HG02852 (cell line): ENCODE results near the gene SELENOM.
A peak's percentile ranks its signal among the peaks of the same experiment; 100 is the strongest.

Experiments used
- ATAC-seq: cut with Tn5 transposase; IDR thresholded peaks from one replicate; pipeline ENCODE4 v1.9.1; 2021; ENCODE audit warnings: mild to moderate bottlenecking, moderate library complexity; ENCODE audit not compliant: unreplicated experiment

SELENOM gene, protein sequence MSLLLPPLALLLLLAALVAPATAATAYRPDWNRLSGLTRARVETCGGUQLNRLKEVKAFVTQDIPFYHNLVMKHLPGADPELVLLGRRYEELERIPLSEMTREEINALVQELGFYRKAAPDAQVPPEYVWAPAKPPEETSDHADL

GRCh38 chr22:31107178-31107893 lies at the start of gene SELENOM:
SELENOM (minus strand) TSS chr22:31107568; CDS start chr22:31107505, 63 bp downstream.
- ATAC-seq: peak; percentile 82

GRCh38 chr22:31155422-31155821 lies 48.1 kb upstream of the SELENOM start:
- no peak for ATAC-seq

GRCh38 chr22:31154975-31155374 lies 47.6 kb upstream of the SELENOM start:
- no peak for ATAC-seq

DNA sequence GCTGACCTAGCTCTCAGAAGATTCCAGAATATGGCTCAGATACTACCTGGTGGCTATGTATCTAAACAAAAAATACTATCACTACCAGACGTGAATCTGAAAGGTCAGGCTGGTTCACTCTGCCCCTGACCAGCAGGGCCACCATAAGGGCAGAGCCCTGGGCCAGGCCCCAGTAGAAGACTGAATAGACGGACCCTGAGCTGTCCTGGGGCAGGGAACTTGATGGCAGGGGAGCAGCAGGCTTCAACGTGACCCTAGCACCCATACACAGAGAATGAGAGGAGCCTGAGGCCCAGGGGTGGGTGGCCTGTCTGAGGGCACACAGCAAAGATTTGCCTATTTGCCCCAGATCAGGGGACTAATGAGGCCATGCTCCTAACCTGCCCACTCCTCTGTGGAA lies 46.0 kb upstream of the SELENOM start:
- no peak for ATAC-seq

- no peak for ATAC-seq
These were observed 44.5 kb upstream of the SELENOM start for GRCh38 chr22:31151872-31152271.

DNA sequence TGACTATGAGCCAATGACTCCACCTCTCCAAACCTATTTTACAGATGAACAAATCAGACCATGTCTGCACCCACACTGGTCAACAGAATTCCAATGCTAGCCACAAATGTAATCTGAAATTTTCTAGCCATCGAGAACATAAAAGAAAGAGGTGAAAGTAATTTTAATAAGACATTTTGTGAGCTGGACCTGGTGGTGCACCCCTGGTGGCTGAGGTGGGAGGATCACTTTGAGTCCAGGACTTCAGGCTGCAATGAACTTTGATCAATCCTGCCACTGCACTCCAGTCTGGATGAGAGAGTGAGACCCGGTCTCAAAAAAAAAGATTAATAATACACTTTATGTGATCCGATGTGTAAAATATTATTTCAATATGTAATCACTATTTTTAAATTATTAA lies 43.2 kb upstream of the SELENOM start:
- no peak for ATAC-seq

- ATAC-seq: no peak
These were observed 41.7 kb upstream of the SELENOM start for GRCh38 chr22:31148953-31149627.

DNA sequence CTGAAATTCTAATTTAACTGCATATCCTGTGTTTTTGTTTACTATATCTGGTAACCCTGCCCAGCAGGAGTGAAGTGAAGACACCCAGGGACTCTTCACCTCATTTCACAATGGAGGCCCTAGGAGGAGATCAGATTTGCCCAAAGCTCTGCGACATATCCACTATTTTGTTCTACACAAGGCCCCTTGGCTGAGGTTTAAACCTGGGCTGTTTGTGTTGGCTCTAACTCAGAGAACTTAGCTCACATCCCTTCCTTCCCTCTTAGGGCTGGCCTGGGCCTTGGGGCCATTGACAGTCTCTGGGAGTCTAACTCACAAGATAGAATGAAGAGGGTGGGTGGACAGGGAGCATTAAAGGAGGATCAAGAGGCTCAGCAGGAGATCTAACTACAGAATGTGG lies 41.1 kb upstream of the SELENOM start:
- no peak for ATAC-seq

GRCh38 chr22:31144223-31144622 lies 36.9 kb upstream of the SELENOM start:
- ATAC-seq: no peak

DNA sequence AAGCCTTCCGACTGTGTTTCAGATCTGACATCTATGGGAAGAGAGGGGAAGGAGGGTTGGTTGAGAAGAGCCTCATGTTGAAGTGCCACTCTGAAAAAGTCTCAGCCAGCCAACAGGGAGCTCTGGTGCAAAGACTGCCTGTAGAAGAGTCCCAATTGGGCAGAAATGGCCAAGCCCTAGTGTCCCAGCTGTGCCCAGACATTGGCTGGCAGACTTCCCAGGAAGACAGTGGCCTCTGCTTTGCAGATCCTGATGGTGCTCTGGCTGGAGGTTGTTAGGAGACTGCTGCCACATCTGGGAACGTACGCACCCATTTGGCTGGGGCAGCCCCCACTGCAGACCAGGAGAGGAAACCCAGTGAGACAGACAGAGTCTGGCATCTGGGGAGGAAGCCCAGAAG lies 36.2 kb upstream of the SELENOM start:
- no peak for ATAC-seq

- ATAC-seq: no peak
These were observed 35.7 kb upstream of the SELENOM start for GRCh38 chr22:31143038-31143437.

DNA sequence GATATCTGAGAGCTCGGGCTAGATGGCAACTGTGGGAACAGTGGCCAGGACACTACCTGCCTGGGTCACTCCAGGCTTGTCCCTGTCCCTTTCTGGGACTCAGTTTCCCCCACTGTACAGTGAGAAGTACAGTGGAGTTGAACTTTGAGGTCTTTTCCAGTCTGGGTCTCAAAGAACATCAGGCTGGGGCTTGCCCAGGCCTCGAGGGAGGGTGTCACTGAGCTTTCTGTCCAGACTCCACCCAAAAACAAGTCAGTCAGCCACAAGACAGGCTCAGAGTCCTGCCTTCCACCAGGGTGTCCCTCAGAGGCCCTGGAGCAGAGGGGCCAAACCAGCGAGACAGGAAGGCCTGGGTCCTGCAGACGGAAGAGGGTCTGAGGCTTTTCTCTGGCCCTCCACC lies 34.9 kb upstream of the SELENOM start:
- no peak for ATAC-seq

GRCh38 chr22:31141551-31141950 lies 34.2 kb upstream of the SELENOM start:
- no peak for ATAC-seq

- ATAC-seq: no peak
These were observed 33.4 kb upstream of the SELENOM start for GRCh38 chr22:31140746-31141145.

GRCh38 chr22:31139866-31140716 lies 32.7 kb upstream of the SELENOM start, which contains the start of gene PLA2G3:
PLA2G3 (minus strand) TSS chr22:31140508; CDS start chr22:31140354, 154 bp downstream.
- ATAC-seq: no peak

DNA sequence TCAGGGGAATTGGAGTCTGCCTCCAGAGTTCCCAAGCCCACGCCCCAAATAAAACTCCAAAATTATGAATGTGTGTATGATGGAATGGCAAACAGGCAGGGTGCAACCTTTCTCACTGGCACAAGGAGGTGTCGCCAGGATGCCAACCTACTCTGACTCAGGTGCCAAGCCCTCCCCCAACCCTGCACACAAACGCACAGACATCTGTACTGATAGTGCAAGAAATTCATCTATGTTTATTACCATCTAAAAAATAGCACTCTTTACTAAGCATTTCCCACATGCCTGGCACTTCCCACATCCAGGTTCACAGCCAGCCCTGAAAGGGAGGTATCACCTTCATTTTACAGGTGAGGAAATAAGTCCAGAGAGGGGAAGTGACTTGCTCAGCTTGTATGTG lies 31.7 kb upstream of the SELENOM start:
- no peak for ATAC-seq

DNA sequence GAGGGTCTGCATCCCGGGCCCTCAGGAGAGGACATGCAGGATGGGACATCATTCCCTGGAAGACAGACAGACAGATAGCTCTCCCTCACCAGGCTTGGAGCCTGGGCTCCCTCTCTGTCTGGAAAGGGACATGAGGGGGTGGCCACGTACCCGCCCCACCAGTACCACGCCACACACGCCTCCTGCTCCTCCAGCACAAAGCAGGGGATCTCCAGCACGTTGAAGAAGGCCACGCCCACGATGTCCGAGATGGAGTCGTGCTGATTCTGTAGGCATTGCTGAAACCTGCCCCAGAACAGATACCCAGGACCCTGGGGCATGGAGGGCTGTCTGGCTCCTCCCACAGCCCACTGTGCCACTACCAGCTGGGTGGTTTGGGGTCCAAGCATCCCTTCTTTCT lies 30.8 kb upstream of the SELENOM start:
- no peak for ATAC-seq

DNA sequence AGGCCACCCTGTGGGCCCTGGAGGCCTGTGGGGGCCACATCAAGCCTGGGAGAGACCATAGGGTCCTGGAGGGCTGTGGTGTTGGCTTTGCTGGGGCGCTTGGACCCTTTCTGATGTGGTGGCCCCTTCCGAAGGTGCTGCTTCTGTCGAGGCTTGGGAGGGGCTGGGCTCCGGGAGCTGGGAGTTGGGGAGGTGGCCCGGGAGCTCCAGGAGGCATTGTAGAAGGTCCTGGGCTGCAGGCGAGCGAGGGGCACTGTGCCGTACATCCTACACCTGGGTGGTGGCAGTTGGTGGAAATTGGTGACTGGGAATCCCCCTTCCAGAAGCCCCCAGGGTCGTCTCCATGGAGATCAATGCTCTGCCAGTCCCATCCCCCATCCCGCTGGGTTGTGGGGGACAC lies 30.4 kb upstream of the SELENOM start:
- no peak for ATAC-seq

DNA sequence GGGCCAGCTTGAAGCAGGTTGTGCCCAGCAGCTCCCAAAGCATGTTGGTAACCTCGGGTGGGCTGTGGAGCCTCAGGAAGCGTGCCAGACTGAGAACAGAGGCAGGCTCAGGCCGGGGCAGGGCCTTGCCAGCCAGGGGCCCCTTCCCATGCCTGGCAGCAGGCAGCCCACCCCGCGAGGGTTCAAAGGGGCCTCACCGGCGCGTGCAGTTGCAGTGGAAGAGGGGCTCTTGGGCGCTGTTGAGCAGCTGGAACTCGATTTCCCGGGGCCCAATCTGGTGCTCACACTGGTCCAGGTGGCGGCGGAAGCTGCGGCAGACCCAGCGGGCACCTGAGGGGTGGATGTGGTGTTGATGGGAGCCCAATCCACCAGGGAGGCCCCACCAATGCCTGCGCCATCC lies 29.3 kb upstream of the SELENOM start:
- ATAC-seq: no peak

DNA sequence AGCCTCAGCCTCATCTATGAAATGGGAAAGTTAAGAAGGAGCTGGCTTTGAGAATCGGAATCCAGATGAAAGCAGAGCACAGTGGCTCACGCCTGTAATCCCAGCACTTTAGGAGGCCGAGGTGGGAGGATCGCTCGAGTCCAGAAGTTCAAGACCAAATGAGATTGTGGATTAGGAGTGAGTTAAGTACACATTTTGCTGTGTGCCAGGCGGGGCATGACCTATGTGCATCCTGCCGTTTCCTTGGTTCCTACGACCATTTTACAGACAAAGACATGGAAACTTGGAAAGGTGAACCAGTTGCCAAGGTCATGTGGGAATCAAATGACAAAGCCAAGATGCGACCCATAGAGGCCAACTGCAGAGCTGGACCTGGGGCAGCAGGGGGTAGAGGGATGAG lies 28.8 kb upstream of the SELENOM start:
- no peak for ATAC-seq

- no peak for ATAC-seq
These were observed 28.3 kb upstream of the SELENOM start for GRCh38 chr22:31135706-31136105.
